EH (cell line): ENCODE data around the gene SDK1.

Source experiments
- DNase-seq: peaks from one replicate; pipeline ENCODE4 v3.0.0-alpha.2; 2015; ENCODE audit warnings: low read depth

The SDK1 gene

DNA sequence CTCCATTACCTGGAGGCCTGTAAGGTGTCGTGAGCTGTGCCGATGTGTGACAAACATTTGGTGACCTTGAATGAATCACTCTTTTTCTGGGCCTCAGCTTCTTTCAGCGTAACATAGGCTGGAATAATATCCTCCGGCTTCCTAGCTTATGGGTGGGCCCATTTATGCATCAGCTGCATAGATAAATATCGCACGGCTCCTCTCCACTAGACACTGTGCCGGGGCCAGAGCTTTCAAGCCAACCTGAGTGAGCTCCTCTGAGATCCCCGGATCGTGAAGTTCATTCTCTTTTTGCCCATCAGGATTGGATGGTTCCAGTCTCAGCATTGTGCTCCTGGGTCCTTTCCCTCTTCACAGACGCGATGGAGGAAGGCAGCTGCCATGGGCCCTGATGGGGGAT is 806.8 kb downstream of the SDK1 start:
- DNase-seq, result no peak

DNA sequence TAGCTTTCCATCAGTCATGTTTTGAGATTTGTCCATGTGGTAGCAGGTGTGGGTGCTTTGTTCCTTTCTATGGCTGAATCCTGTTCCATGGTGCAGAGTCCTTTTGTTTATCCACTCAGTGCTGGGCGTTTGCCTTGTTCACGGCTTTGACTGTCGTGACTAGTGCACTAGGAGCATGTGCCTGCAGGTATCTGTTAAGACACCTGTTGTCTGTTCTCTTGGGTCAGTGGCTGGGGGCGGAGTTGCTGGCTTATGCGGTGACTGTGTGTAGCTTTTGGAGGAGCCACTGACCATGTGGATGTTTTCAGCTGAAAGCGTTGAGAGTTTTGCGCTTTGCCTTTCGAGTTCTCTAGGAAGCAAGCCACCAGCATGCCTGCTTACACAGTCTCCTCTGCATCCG is 807.9 kb downstream of the SDK1 start:
- no peak for DNase-seq

DNA sequence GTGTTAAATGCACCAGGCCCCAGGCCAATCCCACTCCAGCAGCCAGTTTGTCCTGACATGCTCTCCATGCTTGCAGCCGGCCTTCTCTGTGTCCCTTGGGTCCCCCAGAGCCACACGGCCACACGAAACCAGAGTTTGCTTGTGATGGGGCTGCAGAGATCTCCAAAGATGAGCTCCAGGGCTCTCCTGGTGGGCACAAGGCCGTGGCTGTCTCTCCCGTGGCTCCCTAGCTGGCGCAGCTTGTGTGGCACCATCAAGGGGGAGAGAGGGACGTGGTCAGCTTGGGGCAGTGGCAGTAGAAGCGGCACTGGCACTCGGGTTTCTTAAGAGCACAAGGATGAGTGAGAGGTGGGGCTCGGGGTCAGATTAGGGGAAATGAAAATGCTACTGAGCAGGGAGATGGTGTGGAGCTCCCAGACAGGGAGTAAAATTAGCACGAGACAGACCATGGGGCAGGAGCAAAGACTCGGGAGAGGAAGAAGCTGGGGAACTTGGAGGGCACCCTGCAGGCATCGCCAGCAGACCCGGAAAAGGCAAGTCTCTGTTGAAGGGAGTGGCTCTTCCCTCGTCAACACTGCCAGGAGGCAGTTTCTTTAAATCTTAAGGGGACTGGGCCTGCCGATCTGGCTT is 808.5 kb downstream of the SDK1 start:
- no peak for DNase-seq

DNA sequence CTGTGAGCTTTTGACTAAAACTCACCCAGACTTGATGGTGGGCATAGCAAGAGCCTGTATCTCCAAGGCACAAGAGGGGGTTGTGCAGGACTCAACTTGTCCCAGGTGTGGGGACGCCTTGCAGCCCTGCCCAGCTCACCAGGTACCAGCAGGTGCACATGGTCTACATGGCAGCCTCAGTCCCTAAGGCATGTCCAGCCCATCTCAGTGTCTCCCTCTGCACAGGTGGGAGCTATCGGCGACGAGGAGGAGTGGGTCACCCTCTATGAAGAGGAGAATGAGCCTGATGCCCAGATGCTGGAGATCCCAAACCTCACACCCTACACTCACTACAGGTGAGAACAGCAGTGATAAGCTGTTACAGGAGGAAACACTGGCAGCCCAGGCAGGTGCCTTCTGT is 809.4 kb downstream of the SDK1 start:
- no peak for DNase-seq

DNA sequence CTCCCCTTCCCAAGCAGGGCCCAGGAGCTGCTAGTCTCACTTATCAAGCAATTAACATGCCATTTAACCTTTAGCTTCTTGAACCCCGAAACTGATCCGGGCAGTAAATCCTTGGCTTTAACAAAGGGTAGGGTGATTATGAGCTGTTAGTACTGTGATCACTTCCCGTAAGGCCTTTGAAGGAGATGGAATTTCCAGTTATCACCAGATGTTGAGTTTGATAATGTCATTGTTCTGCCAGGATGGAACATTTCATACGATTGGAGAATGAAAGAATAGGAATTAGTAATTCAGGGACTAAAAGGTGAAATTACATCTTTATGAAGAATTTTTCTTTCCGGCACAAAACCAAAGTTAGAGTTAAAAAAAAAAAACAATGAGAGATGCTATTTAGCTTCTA is 810.1 kb downstream of the SDK1 start:
- DNase-seq, result no peak

DNA sequence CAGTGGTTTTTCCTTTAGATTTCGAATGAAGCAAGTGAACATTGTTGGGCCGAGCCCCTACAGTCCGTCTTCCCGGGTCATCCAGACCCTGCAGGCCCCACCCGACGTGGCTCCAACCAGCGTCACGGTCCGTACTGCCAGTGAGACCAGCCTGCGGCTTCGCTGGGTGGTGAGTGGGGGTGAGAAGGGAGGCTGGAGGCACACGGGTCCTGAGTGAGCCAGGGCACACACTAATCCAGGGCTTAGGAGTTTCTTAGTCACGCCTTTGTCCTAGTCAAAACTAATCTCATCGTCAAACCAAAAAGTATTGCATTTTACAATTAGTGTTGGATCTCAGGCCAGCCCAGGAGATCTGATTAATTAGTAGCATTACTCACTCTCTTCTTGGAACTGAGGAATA is 812.2 kb downstream of the SDK1 start:
- no peak for DNase-seq

DNA sequence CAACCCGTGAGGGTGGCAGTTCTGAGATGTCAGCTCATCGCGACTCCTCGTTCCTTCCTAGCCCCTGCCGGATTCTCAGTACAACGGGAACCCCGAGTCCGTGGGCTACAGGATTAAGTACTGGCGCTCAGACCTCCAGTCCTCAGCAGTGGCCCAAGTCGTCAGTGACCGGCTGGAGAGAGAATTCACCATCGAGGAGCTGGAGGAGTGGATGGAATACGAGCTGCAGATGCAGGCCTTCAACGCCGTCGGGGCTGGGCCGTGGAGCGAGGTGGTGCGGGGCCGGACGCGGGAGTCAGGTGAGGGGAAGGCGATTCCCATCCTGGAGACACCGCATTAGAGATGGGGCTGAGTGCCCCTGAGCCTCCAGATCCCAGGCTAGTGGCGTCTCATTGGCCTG is 812.9 kb downstream of the SDK1 start:
- DNase-seq, result no peak

DNA sequence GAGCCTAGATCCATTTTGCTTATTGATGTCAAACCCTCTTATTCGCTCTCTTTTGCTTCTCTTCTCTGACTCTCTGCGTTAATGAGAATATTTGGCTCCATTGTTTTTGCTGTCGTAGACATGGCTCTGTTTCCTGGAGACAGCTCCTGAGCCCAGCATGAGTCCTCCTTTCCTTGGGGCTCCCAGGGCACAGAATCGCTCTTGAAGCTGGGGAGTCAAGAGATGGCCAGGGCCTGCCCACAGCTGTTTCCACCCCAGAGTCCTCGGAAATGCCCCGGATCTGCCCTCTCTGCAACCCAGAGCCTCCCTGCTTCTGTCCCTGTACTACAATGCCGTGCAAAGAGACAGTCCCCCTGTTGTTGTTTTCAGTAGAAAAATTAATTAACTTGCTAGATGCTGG is 814.4 kb downstream of the SDK1 start:
- no peak for DNase-seq

DNA sequence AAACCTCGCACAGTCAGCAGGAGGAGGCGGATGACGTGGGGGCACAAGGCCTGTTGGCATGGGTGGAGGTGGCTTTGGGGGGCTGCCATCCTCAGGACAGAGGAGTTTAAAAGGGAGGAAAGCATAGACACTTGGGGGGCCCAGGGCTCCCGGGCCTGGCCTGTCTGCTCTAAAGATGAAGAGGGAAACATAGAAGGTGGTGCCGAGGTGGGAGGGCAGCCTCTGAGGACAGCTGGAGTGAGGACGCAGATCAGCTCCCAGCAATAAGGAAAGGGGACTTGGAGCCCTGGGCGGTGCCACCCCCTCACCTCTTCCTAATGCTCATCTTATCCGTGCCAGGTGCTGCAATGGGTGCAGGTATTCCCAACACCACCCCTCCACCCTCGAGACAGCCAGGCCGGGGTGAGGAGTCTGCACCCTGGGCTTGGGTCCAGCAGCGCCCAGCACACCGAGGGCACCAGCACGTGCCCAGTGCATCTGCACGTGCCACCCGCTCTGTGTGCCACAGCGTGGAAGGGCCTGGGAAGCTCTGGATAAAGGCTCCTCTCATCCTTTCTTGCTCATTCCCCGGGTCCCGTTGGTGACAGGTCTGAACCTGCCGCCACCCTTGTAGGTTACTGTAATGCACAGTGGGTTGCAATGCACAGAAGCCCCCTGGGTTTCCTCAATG is 815.0 kb downstream of the SDK1 start:
- no peak for DNase-seq

DNA sequence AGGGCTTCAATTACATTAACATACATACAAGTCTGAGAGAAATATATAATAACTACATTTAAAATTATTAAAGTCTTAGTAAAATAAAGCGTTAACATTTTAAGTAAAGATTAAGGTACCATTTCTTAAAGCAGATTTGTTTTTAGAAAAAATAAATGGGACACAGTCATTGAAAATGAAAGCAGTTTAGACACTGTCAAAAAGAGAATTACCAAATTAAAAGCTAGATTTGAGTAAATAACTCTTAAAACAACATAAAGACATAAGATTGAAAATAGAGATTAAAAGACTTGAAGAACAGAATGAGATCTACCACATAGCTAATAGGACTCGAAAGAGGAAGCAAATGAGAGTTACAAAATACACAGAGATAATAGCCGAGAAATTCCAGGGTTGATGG is 818.8 kb downstream of the SDK1 start:
- no peak for DNase-seq

DNA sequence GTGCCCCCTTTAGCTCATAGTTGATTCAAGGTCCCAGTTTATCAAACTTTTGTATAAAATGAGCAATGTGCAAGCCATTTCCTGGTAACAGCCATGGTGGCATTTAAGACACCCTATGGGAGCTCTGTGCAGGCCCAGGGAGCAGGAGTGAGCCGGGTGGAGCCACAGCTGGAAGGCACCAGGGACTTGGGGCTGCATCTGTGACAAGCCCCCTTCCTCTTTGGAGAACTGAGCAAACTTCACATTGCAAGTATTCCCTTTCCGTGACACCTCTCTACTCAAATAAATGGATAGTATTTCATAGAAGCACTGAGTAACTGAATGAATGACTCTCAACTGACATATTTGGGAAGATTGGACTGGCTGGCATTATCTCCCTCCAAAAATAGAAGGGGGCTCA is 822.3 kb downstream of the SDK1 start:
- no peak for DNase-seq

DNA sequence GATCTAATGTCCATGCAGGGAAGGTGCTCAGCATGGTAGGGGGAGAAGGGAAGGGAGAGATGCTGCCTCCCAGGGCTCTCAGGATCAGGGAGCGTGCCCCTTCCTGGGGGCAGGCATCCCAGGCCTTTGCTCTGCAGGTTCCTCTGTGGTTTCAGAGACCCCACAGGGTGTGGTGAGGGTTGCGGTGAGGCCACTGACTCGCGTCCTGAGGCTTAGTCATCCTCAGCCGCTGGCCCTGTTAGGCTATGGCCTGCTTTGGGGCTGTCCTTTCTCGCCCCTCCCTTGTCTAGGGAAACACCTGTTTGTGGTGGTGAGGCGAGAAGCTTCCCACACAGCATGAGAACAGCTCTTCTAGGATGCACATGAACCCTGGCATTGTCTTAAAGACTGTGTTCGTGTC is 822.8 kb downstream of the SDK1 start:
- DNase-seq, result no peak

DNA sequence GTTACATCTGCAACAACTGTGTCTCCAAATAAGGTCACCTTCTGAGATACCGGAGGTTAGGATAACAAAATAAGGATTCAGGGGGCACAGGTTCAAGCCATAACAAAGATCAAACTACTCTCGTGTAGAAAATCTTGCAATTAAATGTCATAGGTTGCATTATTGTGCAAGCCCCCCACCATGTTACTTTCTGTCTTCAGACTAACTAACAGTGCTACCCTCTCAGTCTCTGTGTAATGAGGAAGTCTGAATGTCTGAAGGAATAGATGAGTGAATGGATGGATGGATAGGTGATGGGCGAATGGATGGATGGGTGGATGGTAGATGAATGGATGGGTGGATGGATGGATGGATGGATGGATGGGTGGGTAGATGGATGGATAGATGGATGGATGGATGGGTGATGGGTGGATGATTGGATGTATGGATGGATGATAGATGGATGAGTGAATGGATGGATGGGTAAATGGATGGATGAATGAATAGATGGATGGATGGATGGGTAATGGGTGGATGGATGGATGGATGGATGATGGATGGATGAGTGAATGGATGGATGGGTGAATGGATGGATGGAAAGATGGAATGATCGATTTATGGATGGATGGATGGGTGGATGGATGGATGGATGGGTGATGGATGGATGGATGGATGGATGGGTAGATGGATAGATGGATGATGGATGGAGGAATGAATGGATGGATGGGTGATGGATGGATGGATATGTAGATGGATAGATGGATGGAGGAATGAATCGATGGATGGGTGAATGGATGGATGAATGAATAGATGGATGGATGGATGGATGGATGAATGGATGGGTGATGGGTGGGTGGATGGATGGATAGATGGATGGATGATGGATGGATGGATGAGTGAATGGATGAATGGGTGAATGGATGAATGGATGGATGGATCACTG is 823.8 kb downstream of the SDK1 start:
- DNase-seq, result no peak

DNA sequence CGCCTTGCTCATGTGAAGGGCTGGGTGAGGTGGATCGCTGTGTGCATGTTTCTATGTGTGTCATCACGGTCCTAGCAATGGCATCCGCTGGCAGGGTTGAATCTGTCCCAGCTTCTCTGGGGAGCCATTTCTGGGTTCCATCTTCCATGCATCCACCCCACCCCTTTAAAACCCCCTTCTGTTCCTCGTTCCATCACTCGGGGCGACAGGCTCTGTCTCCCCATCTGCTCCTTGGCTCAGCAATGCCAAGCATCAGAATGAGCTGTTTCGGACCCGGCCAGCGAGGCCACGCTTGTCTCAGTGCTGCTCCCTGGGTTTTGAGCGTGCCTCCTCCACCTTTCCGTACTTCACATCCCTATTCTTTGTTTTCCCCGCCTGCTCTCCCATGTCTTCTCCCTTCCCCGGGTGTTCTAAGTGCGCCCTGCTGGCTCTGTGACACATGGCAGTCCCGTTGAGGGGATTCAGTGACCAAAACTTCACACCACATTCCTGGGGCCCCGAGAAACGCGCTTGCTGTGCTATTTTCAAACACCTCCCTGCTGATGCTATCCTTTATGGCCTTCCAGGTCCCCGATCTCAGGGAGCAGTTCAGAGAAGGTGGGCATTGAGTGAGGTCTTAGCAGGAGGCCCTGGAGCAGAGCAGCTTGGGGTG is 827.0 kb downstream of the SDK1 start:
- no peak for DNase-seq

DNA sequence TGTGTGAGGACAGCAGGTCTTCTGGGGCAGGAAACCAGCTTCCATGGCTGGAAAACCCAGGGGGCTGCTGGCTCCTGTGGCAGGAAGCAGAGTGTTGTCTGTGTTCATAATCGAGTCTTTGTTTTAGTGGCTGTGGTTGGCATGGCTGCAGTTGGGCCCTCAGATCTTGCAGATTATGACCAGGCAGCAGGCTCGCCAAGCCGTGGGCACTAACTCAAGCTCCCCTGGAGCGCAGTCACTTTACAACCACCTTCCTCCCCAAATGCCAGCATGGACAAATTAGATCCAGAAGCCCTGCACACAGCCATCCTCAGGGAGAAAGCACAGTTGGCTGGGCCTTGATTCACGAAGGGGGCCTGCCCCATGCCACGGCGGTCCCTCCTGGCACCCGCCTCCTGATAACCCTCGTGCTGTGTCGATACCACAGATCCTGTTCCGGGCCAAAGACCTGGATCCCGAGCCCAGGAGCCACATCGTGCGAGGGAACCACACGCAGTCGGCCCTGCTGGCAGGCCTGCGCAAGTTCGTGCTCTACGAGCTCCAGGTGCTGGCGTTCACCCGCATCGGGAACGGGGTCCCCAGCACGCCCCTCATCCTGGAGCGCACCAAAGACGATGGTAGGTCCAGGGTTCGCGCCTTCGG is 828.5 kb downstream of the SDK1 start:
- no peak for DNase-seq

DNA sequence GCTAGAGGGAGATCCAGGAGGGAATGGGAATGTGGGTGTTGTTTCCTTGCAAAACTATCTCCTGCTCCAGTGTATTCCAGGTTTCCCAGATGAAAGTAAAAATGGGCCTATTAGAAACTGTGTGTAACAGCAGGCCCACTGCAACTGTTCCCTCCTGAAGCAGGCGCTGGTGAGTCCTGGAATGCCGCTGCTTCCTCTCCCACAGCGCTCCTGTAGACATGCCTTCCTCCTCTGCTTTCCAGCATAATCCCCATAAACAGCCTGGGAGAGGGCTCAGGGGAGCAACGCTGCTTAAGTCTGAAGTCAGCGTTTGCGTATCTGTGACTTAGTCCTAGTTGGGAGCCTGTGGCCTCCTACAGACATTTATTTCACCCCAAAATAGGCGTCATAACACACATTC is 830.0 kb downstream of the SDK1 start:
- no peak for DNase-seq

DNA sequence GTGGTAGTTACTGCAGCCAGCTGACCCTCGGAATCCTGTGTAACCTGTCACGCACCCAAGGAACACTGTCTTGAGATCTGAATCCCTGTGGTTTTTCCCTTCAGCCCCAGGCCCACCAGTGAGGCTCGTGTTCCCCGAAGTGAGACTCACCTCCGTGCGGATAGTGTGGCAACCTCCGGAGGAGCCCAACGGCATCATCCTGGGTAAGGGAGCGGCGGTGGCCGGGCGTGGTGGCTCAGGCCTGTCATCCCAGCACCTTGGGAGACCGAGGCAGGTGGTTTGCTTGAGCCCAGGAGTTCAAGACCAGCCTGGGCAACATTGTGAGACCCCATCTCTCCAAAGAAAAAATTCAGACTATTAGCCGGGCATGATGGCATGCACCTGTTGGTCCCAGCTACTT is 831.2 kb downstream of the SDK1 start:
- DNase-seq, result no peak

DNA sequence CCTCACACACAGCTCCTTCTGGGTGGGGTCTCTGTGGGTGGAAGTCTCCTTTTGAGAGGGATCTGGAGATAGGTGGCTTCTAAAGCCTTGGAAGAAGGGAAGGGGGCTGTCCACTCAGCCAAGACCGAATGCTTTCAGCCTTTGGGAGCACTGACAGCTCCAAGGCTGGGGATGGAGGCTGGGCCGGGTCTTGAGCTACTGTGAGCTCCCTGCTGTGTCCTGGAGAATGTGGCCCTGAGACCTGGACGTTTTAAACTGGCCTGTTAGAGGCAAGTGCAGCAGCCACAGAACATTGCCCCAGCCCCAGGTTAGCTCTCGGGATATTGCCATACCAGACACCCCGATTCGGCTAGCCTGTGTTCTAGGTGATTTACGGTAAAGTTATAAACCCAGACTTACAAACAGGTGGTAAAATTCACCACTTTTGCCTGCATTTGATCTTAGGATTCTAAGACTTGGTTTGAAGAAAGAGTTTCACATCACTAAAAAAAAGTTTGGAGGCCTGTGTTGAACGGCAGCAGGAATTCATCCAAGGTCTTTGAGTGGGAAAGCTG is 832.5 kb downstream of the SDK1 start:
- DNase-seq, result no peak

DNA sequence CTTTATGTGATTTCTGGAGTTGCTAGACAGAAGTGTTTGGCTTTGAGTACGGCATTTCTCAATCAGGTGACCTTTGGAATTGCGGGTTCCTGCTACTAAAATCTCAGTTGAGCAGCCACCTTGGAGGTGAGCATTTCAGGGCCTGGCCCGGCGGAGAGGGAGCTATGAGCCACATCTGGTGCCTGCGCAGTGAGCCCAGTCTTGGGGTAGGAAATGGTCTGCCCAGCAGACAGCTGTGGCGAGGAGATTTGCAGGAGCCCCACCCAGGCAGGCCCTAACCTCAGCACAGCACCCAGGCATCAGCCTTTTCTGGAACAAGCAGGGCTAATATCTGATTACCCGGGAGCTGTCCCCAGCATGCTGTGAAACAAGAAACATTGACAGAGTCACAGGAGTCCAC is 833.2 kb downstream of the SDK1 start:
- DNase-seq, result no peak

DNA sequence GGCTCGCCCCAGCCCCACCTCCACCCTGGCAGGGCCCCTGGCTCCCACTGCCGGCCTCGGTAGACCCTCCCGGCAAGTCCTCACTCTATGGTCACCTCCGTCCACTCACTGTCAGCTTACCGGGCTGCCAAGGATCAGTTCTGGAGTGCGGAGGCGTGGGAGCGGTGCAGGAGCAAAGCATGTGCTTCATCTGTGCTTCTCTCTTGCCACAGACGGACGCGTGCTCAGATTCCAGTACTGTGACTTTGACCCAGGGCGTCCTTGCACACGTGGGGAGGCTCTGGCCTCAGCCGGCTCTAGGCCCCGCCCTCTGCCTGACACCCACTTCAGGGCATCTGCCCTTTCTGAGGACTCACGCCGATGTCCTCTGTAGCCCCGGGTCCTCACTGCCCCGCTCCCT is 833.6 kb downstream of the SDK1 start:
- no peak for DNase-seq

DNA sequence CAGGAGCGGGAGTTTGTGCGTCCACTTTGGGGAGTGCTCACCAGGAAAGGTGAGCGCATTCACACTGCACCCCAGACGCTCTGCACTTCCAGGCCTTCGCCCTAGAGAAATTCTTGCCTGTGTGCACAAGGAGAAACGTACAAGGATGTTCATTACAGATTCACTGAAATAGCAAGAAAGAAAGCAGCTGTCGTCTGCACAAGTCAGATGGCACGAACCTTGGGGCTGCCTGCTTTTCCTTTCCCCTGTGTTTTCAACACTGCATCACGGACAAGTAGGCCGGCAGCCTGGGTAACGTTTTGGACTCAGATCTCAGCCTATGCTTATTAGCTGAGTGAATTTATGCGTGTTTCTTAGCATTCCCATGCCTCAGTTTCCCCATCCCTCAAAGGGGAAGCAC is 834.2 kb downstream of the SDK1 start:
- DNase-seq, result no peak

DNA sequence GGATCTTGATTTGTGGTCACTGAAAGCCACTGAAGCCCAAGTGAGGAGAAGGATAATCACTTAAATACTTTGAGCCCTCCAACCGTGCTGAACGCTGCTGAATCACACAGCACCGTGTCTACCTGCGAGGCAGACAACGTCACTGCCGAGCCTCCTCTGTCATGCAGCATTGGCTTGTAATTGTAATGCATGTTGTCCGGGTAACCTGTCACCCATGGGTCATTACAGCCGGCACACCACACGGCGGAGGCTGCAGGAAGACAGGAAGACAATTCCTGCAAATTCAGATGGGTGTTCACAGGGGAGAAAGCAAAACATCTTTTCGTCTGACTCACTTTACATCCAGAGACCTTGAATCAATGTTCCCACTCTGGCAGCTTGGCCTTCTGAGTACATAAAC is 835.0 kb downstream of the SDK1 start:
- DNase-seq, result no peak
